NCI-H2107 treated with DMSO at 0.1 percent for 48 hours (cell line): ENCODE measurements around the gene ARMC9.
"Not testable (repeated sequence)": the region's sequence is repeated elsewhere in the genome, so short reads cannot be mapped to it uniquely, and the experiment has no call there.

ENCODE experiments used
- DNase-seq: peaks from one replicate; lab custom pipeline; 2025; ENCODE audit not compliant: unreplicated experiment; lab: John Stamatoyannopoulos, UW

ARMC9 gene

DNA sequence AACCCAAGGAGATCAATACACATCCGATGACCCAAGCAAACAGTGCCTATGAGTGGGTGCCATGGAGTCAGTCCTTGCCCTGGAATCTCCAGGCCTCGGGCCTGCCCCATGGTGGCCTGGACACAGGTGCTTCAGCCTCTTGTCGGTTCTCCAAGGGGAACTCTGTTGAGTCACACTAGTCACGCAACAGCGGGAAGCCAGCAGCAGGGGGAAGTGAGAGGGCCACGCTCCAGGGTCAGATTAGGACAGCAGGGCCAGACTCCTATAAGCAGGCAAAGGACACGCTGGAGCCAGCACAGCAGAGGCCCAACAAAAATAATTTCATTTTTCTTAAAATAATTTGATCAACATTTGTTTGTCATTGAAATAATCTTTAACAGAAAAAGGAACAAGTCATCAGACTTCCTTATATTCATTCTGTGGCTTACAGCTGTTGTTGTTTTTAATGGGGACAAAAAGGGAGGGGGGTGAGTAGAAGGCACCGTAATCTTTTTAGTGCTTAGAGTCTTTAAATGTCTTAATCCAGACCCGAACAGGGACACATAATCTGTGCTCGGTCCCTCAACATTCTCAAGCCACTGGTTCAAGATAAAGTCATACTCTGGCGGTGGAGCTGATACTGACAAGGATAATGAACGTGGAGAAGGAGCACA lies 16.4 kb upstream of the ARMC9 start:
- DNase-seq = no peak

GRCh38 chr2:231182513-231182899 lies 15.9 kb upstream of the ARMC9 start:
- DNase-seq = no peak

DNA sequence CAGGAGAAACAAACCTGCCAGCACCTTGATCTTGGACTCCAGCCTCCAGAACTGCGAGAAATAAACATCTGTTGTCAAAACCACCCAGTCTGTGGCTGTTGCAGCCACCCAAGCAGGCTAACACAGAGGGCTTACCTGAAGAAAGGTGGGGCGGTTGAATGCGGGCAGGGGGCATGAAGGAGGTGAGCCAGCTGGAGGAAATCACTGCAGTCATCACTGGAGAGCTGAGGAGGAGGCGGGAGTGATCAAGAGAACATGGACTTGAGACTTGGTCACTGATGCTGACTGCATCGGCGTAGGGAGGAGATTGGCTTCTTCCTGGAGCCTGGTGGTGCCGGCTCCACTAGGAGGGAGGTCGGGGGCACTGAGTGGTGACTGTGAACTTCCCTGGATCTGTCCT lies 14.6 kb upstream of the ARMC9 start:
- no peak for DNase-seq

DNA sequence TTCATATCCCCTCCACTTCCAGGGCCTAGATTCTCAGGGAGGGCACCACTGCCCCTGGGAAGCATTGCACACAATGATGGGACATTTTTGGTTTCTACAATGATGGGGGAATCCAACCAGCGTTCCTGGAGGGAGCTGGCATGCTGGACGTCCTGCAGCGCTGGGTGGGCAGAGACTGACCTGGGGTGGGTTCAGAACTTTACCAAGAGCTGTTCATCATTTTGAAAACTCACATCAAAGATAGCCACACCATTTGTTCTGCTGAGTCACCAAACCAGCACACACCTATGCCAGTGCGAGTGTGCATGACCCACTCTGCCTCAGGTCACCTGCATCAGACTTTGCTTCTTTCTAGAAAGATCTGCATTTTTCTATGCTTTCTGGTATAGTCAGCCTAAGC lies 14.1 kb upstream of the ARMC9 start:
- DNase-seq = no peak

DNA sequence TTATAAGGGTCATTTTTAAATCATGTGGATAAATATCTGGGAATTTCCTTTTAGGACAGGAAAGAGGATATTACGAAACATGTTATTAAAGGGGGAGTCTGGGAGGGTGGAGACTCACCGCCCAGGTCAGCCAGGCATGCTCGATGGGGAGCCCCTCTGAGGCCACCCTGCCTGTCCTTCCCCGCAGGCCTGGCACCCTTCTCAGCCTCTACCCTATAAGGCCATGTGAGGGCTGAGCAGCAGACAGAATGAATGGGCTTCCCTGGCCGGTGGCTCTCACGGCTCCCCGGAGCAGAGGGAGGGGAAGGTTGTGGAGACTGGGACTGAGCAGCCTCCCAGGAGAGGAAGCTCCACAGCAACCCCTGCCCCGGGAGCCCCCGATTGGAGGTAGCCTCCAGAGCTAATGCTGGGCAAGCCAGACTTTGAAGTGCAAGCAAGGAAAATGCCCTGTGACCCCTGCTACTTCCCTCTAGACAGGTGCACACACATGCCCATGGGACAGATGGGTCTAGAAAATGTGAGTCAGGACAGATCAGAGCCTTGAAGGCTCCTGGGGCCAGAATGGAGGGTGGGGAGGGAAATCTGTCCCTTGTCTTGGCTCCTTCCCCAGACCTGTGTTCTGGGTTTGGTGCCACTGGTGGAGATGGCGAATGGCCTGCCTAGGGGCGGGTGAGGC lies 13.2 kb upstream of the ARMC9 start:
- no peak for DNase-seq

- no peak for DNase-seq
Observed at GRCh38 chr2:231185886-231186285, 12.5 kb upstream of the ARMC9 start.

DNA sequence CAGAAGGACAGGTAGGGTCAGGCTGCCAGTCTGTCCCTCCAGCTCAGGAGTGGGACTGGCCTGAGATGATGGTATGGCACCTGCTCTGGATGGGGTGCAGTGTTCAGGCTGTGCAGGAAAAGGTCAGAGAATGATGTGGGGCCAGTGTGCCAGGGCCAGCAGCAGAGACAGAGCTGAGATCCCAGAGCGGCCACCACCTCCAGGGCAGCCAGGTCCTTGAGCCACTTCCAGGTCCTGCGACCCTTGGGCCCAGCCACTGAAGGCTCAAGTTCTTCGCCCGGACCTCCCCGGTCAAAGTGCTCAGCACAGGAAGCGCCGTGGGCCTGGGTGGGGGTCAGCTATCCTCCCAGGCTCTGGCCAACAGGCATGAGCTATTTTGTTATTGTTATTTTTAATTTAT lies 12.1 kb upstream of the ARMC9 start:
- DNase-seq = no peak

DNA sequence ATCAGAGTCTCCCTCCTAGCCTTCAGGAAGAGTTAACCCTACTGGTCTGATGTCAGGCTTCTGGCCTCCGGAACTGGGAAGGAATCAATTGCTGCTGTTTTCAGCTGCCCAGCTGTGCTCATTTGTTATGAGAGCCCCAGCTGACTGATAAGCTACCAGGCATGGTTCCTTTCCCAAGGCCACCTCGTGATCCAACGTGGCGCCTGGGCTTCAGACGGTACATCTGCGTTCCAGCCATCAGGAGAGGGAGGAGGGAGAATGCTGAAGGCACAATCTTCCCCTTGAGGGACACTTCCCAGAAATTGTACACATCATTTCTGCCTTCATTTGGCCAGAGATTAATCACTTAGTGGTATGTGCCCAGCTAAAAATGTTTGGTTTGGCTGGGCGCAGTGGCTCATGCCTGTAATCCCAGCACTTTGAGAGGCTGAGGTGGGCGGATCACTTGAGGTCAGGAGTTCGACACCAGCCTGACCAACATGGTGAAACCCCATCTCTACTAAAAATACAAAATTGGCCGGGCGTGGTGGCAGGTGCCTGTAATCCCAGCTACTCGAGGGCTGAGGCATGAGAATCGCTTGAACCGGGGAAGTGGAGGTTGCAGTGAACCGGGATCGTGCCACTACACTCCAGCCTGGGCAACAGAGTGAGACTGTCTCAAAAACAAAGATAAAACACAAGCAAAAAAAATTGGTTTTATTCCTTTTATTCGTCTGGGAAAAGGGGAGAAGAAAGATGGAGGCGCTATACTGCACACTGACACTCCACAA lies 10.5 kb upstream of the ARMC9 start:
- DNase-seq = no peak

GRCh38 chr2:231188506-231189170 lies 9.8 kb upstream of the ARMC9 start:
- DNase-seq = no peak

DNA sequence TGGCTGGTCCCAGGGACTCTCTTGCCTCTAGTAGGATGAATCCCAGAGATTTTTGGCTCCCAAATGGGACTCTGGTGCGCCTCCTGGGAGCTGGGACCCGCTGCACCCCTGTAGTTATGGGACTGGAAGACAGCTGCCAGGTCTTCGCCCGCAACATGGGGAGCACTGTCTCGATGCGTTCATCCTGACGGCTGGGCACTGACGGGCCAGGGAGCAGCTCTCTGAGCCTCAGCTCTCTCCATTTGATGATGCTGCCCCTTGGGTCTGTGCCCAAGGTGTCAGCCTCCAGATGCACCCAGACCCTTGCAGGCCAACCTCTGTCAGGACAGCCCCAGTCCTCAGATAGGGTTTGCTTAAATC lies 9.3 kb upstream of the ARMC9 start:
- DNase-seq = no peak

DNA sequence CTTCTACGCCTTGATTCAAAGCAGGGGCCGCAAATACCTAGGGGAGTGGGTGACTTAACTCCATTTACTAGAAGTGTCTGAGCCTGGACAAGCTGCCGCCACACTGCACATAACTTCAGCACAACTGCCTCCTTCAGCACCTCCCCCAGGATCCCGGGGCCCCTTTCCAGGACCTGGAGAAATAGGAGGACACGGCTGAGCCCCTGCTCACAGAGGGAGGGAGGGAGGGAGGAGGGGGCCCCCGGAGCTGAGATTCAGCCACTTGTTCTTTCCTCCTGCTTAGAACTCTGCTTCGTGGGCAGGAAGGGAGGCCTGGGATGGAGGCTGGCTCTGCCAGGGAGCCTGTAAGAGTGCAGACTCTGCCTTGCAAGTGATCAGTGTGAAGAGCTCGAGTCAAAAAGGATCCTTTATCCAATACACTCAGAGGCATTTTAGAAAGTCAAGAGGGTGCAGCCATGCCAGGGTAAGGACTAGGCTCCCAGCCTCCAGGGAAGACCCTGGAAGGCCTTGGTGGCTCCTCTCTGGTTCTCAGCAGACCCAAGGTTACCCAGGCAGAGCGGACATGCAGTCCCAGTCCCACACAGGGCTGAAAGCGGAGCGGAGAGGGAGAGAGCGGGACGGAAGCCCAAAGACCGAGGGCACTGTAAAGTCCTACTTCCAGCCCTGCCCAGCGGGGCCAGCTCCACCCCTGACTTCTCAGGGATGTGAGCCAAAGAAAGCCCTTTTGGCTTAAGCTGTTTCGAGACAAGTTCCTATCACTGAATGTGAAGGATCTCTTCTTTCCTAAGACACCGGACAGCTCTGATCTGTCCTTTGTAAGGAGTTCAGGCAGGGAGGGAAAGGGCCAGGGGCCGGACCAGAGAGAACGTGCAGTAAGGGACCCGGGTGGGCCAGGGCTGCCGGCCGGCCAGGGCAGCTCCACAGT lies 8.6 kb upstream of the ARMC9 start:
- no peak for DNase-seq

- no peak for DNase-seq
Observed at GRCh38 chr2:231190531-231191197, 7.8 kb upstream of the ARMC9 start.

DNA sequence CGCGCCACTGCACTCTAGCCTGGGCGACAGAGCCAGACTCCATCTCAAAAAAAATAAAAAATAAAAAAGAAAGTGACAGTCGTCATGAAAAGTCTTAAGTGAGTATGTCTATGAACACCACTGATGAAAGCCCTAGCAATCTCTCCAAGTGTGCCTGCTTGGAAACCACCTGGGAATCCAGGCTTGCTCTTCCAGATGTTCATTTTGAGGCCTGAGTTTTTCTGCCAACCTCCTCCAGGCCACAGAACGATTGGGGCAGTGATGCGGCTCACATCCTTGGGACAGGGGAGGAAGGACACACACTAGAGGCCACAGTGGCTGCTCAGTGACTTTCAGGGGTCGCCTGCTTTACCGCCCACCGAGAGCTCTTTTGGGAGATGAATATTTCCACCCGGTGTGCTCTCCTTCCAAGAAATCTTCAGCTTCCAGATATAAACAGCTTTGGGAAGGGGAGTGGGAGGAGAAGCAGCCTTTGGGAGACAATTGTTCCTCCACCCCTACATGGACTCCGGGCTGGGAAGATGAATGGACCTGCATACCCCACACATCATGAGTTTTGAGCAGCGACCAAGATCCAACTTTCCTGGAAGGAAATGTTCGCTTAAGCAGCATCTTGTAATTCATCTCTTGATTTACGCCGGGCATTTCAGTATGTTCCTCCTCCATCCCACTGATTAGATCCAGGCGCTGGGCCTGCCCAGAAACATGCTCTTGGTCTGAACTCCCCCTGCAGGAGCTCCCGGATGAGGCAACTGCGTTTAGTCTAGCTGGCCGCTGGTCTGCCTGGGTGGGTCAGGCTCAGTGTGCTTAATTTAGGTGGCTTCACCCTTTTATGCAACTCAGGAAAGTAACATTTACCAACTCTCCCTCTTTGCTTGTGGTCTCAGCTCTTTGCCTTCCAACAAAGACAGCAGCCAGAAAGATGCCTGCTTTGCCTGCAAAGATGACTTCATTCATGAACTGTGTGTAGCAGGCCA lies 6.2 kb upstream of the ARMC9 start:
- DNase-seq = no peak

GRCh38 chr2:231193216-231193615 lies 5.2 kb upstream of the ARMC9 start:
- no peak for DNase-seq

GRCh38 chr2:231196592-231196991 lies 1.8 kb upstream of the ARMC9 start:
- DNase-seq = no peak

DNA sequence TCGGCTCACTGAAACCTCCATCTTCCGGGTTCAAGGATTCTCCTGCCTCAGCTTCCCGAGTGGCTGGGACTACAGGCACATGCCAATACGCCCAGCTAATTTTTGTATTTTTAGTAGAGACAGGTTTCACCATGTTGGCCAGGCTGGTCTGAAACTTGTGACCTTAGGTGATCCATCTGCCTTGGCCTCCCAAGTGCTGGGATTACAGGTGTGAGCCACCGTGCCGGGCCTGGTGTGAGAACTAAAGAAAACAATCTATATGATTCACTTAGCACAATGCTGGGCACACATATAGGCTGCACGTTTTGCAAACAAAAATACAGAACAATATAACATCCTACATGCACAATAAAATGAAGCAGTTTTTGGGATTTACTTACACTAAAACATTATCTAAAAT lies 1.2 kb upstream of the ARMC9 start:
- DNase-seq = not testable (repeated sequence)

DNA sequence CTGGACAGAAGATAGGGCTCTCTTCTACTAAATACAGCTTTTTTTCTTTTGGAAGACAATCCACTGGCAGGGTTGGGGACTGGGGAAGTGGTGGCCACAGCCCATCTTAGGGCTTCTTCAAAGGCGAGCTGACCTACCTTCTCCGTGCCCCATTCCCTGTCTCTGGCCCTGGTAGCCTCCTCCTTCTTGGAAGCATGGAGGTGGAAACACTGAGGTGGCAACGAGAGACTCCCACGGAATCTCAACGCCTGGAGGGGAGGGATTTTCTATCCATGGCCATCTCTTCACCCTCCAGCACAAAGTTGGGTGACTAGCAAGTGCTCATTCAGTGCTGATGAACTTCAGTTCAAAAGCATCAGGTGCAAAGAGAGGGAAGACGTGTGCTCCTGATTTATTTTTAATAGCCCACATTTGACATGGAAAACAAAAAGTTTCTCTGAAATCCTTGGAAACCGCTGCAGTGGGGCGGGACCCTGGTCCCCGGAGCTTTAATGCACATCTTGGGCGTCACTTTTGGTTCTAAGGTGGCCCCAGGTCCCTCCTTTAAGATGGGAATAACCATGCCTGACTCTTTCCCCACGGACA lies 633 bp upstream of the ARMC9 start:
- no peak for DNase-seq

- no peak for DNase-seq
Observed at GRCh38 chr2:231199219-231199618, 788 bp downstream of the ARMC9 start.
